ENCODE data around the gene TPST2.

DNA sequence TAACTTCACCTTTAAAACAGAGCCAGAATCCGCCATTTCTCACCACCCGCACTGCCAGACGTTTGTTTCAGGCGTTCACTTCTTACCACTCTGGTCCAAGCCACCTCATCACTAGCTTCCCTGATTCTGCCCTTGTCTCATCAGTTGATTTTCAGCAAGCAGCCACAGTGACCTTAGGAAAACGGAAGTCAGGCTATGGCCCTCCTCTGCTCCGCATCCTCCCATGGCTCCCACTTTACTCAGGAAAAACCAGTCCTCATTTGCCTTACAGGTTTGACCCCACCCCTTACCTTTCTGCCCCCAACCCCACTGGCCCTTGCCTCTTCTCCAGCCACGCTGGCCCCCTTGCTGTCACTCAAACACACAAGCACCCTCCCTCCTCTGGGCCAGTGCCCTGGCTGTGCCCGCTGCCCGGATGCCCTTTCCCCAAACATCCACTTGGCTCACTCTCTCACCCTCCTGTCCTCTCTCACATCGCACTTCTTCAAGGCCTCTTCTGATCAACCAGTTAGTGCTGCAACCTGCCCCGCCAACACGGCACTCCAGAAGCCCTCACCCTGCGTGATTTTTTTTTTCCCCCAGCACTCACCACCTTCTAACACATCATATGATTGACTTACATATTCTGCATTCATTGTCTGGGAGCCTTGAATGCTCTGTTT, 18.9 kb downstream of the TPST2 start:
- TF ChIP-seq CTCF (IDR thresholded peaks at IDR 0.05; ENCODE audit: low read depth, low read length) (no peak), EZH2phosphoT487 (IDR thresholded peaks at IDR 0.05; ENCODE audit: low read depth) (no peak)
